Measurements from ENCODE around the gene DMAC2.
"Not testable (repeated sequence)": the region's sequence is repeated elsewhere in the genome, so short reads cannot be mapped to it uniquely, and the experiment has no call there.

Gene DMAC2

DNA sequence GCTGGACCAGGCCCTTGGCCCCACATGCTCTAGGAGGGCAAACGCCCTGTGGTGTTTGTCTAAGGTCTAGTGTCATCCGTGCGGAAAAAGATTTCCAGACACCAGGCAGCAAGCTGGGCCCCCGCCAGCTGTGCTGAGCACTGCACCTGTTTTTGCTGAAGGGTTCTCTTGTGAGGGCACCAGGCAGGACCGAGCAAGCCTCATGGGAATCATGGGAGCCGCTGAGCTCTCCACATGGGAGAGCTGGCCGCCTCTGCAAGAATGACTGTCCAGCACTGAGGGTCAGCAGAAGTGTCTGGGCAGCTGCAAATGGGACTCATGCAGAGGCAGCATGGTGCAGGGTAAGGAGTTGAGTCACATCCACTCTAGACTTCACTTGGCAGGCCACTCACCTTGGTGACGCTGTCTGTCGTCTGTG, 24.5 kb downstream of the DMAC2 start:
- Histone ChIP-seq H3K27ac (ENCODE audit: low read length) (no peak overlapping the region), H3K27me3 (ENCODE audit: insufficient read depth, low read length) (no peaks in the 10 kb centered on the region), H3K4me1 (ENCODE audit: insufficient read depth, low read length) (no peaks in the 10 kb centered on the region), H3K9me3 (ENCODE audit: insufficient read depth, low read depth, low read length) (no peaks in the 10 kb centered on the region), H3K4me3 (ENCODE audit: low read length) (no peak overlapping the region), H3K9ac (ENCODE audit: low read depth, low read length) (no peak overlapping the region), H3K36me3 (ENCODE audit: insufficient read depth, low read depth, low read length) (peaks cover 26% of the 10 kb centered on the region)

DNA sequence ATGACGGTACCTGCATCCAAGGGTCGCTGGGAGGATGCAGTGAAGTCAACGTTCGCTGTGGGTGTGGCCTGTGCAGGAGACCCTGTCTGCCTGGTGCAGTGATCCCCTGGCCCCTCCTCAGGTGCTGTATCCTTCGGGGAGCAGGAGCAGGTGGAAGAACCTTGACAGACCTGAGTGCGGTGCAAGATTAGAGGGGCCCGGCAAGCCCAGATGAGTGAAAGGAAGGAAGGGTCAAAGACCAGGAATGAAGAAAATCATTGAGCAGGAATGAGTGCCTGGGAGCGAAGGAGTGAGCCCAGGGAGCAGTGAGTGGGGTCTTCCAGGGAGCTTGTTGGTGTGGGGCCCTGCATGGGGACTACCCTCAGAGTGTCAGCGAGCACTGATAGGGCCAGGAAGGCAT, 25.3 kb downstream of the DMAC2 start:
- Histone ChIP-seq H3K9me3 (ENCODE audit: insufficient read depth, low read depth, low read length) (no peaks in the 10 kb centered on the region), H3K9ac (ENCODE audit: low read depth, low read length) (no peak overlapping the region), H3K36me3 (ENCODE audit: insufficient read depth, low read depth, low read length) (peaks cover 23% of the 10 kb centered on the region), H3K4me1 (ENCODE audit: insufficient read depth, low read length) (no peaks in the 10 kb centered on the region), H3K27me3 (ENCODE audit: insufficient read depth, low read length) (no peaks in the 10 kb centered on the region), H3K27ac (ENCODE audit: low read length) (no peak overlapping the region), H3K4me3 (ENCODE audit: low read length) (no peak overlapping the region)

DNA sequence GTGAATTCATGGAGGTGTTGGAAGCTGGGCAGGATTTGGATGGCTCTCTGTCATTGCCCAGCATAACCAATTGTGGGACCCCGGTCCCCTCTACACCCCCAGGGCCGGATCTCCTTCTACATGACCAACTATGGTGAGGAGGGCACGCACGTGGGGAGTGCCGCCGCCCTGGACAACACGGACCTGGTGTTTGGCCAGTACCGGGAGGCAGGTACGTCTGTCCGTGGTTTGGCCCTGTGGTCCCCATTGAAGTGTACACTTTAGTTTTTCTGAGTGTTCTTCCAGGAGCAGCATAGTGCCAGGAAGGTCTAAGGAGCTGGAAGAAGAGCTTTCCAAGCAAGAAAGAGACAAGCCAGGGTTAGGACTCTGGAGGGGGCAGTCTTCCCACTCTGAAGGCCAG, 25.8 kb downstream of the DMAC2 start:
- Histone ChIP-seq H3K4me3 (ENCODE audit: low read length) (no peak overlapping the region), H3K27ac (ENCODE audit: low read length) (no peak overlapping the region), H3K9ac (ENCODE audit: low read depth, low read length) (no peak overlapping the region), H3K27me3 (ENCODE audit: insufficient read depth, low read length) (no peaks in the 10 kb centered on the region), H3K4me1 (ENCODE audit: insufficient read depth, low read length) (no peaks in the 10 kb centered on the region), H3K36me3 (ENCODE audit: insufficient read depth, low read depth, low read length) (peaks cover 19% of the 10 kb centered on the region), H3K9me3 (ENCODE audit: insufficient read depth, low read depth, low read length) (no peaks in the 10 kb centered on the region)

DNA sequence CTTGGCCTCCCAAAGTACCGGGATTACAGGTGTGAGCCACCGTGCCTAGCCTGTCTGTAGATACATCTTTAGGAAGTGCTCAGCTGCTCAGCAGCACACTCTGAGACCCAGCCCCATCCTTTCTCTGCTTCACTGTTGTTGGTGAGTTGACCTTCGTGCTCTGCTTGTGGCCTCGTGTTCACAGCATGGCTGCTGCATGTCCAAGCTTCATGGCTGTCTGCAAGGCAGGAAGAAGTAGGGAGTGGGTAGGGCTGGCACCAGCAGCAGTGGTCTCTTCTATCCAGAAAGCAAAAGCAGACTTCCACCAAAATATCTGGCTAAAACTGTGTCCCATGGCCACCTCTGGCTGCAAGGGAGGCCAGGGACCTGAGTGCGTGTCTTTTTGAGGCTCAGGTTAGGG, 26.8 kb downstream of the DMAC2 start:
- Histone ChIP-seq H3K27ac (ENCODE audit: low read length) (no peak overlapping the region), H3K36me3 (ENCODE audit: insufficient read depth, low read depth, low read length) (peaks cover 14% of the 10 kb centered on the region; the same call in 1 of the 2 replicates), H3K4me3 (ENCODE audit: low read length) (no peak overlapping the region), H3K9ac (ENCODE audit: low read depth, low read length) (no peak overlapping the region; the same call in 1 of the 2 replicates), H3K4me1 (ENCODE audit: insufficient read depth, low read length) (no peaks in the 10 kb centered on the region), H3K9me3 (ENCODE audit: insufficient read depth, low read depth, low read length) (no peaks in the 10 kb centered on the region), H3K27me3 (ENCODE audit: insufficient read depth, low read length) (no peaks in the 10 kb centered on the region)

DNA sequence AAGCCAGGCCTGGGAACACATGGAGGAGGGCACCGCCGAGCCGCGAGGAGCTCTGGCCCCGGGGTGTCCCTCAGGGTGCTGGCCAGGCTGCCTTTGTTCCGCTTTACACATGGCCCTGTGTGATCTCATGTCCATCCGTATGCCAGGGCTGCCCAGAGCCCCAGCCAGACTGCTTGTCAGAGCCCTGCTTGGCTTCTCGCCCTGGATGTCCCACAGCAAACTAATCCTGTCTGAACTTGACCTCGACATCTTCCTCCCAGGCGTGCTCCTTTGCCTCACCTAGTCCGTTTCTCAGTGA, 27.8 kb downstream of the DMAC2 start:
- H3K27me3 ChIP-seq (ENCODE audit: insufficient read depth, low read length), result no peaks in the 10 kb centered on the region
- no peak overlapping the region for H3K9ac ChIP-seq (ENCODE audit: low read depth, low read length)
- no peaks in the 10 kb centered on the region; the same call in 1 of the 2 replicates for H3K4me1 ChIP-seq (ENCODE audit: insufficient read depth, low read length)
- no peaks in the 10 kb centered on the region for H3K9me3 ChIP-seq (ENCODE audit: insufficient read depth, low read depth, low read length)
- H3K4me3 ChIP-seq (ENCODE audit: low read length), result no peak overlapping the region
- no peak overlapping the region for H3K27ac ChIP-seq (ENCODE audit: low read length)
- H3K36me3 ChIP-seq (ENCODE audit: insufficient read depth, low read depth, low read length), result peaks cover 14% of the 10 kb centered on the region; the same call in 1 of the 2 replicates

DNA sequence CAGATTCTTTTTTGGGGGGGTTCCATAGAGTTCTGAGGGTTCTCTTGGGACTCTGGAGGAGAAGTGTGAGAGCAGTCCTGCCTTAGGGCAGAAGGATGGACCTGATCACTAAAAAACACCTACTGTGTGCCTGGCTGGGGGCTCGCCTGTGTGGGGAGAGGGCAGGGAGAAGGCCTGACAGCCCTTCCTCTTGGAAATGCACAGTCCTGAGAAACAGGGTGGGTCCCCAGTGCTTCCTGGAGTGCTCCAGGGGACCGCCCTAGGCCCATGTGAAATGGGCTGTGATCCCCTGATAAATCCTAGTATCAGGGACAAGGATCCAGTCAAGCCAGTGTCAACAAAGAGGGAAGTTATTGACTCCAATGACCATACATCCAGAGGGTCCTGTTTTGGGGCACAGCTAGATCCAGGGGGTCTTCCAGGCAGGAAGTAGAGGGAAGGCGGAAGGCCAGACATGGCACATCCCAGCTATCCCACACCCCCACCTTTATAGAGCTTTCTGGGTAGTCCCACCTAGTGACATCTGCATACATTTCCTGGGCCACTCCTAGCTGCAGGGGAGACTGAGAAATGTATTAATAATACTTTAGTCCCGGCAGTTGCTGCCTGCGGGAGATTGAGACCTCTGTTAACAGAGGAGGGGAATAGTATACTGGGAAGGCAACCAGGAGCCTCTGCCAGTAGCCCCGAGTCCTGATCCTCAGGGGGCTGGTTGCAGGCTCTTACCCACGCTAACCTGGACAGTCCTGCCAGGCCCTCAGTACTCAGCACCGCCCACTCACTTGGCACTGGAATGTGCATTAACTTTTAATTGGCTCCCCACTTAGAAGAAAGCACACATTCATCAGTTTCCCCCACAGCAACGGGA, 28.4 kb downstream of the DMAC2 start:
- Histone ChIP-seq H3K27ac (ENCODE audit: low read length) (no peak overlapping the region), H3K36me3 (ENCODE audit: insufficient read depth, low read depth, low read length) (peaks cover 14% of the 10 kb centered on the region; the same call in 1 of the 2 replicates), H3K4me3 (ENCODE audit: low read length) (no peak overlapping the region), H3K27me3 (ENCODE audit: insufficient read depth, low read length) (no peaks in the 10 kb centered on the region), H3K4me1 (ENCODE audit: insufficient read depth, low read length) (no peaks in the 10 kb centered on the region; the same call in 1 of the 2 replicates), H3K9me3 (ENCODE audit: insufficient read depth, low read depth, low read length) (no peaks in the 10 kb centered on the region), H3K9ac (ENCODE audit: low read depth, low read length) (no peak overlapping the region)

DNA sequence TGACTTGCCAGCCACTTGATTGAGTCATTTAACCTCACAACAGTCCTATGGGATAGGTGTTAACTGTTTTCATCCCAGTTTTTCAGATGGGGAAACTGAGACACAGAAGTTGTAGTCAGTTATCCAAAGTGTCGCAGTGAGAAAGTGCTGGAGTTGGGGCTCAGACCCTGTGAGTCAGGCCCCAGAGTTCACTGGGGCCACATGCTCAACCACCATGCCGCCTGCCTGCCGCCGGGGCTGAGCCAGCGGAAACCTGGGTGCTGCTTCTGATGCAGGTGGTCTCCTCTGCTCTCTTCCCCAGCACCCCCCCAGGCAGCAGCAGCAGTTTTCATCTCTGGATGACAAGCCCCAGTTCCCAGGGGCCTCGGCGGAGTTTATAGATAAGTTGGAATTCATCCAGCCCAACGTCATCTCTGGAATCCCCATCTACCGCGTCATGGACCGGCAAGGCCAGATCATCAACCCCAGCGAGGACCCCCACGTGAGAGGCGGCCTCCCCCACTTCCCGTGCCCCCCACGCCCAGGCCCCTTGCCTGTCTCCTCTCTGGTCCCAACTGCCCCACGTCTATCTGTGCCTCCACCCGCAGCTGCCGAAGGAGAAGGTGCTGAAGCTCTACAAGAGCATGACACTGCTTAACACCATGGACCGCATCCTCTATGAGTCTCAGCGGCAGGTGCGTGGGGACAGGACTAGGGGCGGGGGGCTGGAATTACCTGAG, 29.2 kb downstream of the DMAC2 start:
- Histone ChIP-seq H3K36me3 (ENCODE audit: insufficient read depth, low read depth, low read length) (peaks cover 14% of the 10 kb centered on the region; the same call in 1 of the 2 replicates), H3K9ac (ENCODE audit: low read depth, low read length) (no peak overlapping the region), H3K27me3 (ENCODE audit: insufficient read depth, low read length) (no peaks in the 10 kb centered on the region), H3K9me3 (ENCODE audit: insufficient read depth, low read depth, low read length) (no peaks in the 10 kb centered on the region), H3K4me3 (ENCODE audit: low read length) (no peak overlapping the region), H3K27ac (ENCODE audit: low read length) (no peak overlapping the region), H3K4me1 (ENCODE audit: insufficient read depth, low read length) (no peaks in the 10 kb centered on the region; the same call in 1 of the 2 replicates)

DNA sequence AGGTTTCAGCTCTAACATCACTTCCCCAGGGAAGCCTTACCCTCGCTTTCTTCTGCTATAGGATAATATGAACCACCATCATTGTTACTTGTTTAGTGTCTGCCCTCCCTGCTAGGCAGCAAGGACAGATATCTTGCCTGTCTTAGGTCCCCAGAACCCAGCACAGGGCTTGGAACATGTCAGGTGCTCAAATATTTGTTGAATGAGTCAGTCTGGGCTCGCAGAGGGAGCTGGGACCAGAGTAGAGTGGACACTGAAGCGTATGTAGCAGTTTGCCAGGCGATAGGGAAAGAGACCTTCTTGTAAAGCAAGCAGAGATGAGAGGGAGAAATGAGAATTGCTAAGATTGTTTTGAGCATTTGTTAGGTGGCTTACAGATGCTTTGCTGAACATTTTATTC, 30.4 kb downstream of the DMAC2 start:
- no peak overlapping the region for H3K9ac ChIP-seq (ENCODE audit: low read depth, low read length)
- H3K27me3 ChIP-seq (ENCODE audit: insufficient read depth, low read length), result no peaks in the 10 kb centered on the region
- H3K4me3 ChIP-seq (ENCODE audit: low read length), result no peak overlapping the region
- no peaks in the 10 kb centered on the region; the same call in 1 of the 2 replicates for H3K4me1 ChIP-seq (ENCODE audit: insufficient read depth, low read length)
- H3K36me3 ChIP-seq (ENCODE audit: insufficient read depth, low read depth, low read length), result 0 out of 2 replicates have a peak, but pooled peaks cover 4% of the 10 kb centered on the region
- H3K9me3 ChIP-seq (ENCODE audit: insufficient read depth, low read depth, low read length), result no peaks in the 10 kb centered on the region
- no peak overlapping the region for H3K27ac ChIP-seq (ENCODE audit: low read length)

DNA sequence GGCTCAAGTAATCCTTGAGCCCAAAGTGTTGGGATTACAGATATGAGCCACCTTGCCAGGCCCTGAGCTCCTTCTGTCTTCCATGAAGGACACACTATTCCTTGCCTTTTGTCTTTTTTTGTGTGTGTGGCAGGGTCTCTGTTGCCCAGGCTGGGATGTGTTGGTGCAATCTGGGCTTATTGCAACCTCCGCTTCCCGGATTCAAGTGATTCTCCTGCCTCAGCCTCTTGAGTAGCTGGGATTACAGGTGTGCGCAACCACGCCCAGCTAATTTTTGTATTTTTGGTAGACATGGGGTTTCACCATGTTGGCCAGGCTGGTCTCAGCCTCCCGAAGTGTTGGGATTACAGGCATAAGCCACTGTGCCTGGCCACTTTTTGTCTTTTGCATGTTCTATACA, 30.9 kb downstream of the DMAC2 start:
- not testable (repeated sequence) for H3K4me3 ChIP-seq (ENCODE audit: low read length); H3K4me1 ChIP-seq (ENCODE audit: insufficient read depth, low read length); H3K27ac ChIP-seq (ENCODE audit: low read length); H3K36me3 ChIP-seq (ENCODE audit: insufficient read depth, low read depth, low read length); H3K9me3 ChIP-seq (ENCODE audit: insufficient read depth, low read depth, low read length); H3K27me3 ChIP-seq (ENCODE audit: insufficient read depth, low read length); H3K9ac ChIP-seq (ENCODE audit: low read depth, low read length)

DNA sequence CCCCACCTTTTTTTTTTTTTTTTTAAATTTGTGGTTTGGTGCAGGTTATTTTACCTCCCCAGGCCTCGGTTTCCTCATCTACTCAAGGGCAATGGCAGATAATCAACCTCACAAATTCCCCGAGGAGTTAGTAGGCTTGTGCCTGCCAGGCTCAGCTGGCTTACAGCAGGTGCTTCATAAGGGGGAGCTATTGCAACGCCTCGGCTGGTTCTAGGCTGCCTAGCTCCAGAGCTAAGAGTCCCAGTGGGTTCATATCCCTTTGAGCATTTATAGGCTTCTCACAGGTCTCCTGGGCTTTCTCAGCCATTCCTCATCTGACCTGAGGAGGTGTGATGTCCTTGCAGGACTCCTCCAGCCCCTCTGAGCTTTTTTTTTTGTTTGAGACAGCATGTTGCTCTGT, 31.5 kb downstream of the DMAC2 start:
- Histone ChIP-seq H3K9ac (ENCODE audit: low read depth, low read length) (no peak overlapping the region), H3K27ac (ENCODE audit: low read length) (no peak overlapping the region), H3K4me1 (ENCODE audit: insufficient read depth, low read length) (no peaks in the 10 kb centered on the region; the same call in 1 of the 2 replicates), H3K9me3 (ENCODE audit: insufficient read depth, low read depth, low read length) (no peaks in the 10 kb centered on the region), H3K4me3 (ENCODE audit: low read length) (no peak overlapping the region), H3K27me3 (ENCODE audit: insufficient read depth, low read length) (no peaks in the 10 kb centered on the region), H3K36me3 (ENCODE audit: insufficient read depth, low read depth, low read length) (no peaks in the 10 kb centered on the region)

DNA sequence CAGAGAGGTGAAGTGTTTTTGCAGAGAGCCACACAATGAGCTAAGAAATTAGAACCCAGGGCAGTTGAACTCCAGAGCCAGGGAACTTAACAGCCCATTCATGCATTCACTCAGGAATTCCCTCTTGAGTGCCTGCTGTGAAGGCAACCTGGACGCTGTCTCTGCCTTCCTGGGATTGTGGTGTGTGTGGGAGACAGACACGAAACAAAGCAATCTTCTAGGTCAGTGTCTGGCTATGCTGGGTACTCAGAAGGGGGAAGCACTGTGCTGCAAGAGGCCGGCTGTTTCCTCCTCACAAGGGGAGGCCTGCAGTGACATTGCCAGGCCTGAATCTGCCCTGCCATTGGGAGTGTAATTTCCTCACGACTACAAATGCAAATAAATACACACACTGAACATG, 32.4 kb downstream of the DMAC2 start:
- Histone ChIP-seq H3K27ac (ENCODE audit: low read length) (no peak overlapping the region), H3K27me3 (ENCODE audit: insufficient read depth, low read length) (no peaks in the 10 kb centered on the region), H3K9me3 (ENCODE audit: insufficient read depth, low read depth, low read length) (no peaks in the 10 kb centered on the region), H3K36me3 (ENCODE audit: insufficient read depth, low read depth, low read length) (no peaks in the 10 kb centered on the region), H3K4me3 (ENCODE audit: low read length) (no peak overlapping the region), H3K4me1 (ENCODE audit: insufficient read depth, low read length) (no peaks in the 10 kb centered on the region; the same call in 1 of the 2 replicates), H3K9ac (ENCODE audit: low read depth, low read length) (peak overlapping the region; percentile 42)

DNA sequence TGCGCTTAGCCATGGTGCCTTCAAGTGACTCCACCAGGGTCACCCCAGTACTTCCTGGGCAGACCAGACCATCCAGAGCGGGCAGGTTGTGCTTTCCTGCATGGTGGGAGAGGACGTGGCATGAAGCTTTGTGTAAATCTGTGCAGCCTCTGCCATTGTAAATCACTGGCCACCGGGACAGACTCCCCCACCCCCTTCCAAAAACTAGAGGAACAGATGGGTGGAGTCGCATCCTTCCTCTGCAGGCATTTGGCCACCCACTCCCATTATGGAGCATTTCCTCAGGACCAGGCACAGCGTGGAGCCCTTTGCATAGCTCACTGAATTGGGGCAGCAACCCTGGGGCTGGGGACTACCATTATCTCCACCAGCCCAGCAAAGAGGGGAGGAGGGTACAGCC, 33.9 kb downstream of the DMAC2 start:
- Histone ChIP-seq H3K4me3 (ENCODE audit: low read length) (no peak overlapping the region), H3K9me3 (ENCODE audit: insufficient read depth, low read depth, low read length) (no peaks in the 10 kb centered on the region), H3K36me3 (ENCODE audit: insufficient read depth, low read depth, low read length) (no peaks in the 10 kb centered on the region), H3K27me3 (ENCODE audit: insufficient read depth, low read length) (no peaks in the 10 kb centered on the region), H3K9ac (ENCODE audit: low read depth, low read length) (no peak overlapping the region), H3K4me1 (ENCODE audit: insufficient read depth, low read length) (no peaks in the 10 kb centered on the region; the same call in 1 of the 2 replicates), H3K27ac (ENCODE audit: low read length) (no peak overlapping the region)
